Activated CD4-positive, alpha-beta T cell treated with anti-CD3 and anti-CD28 coated beads for 24 hours (primary cell): ENCODE data around the gene ISOC2.

Experiments used
- DNase-seq, 2 donors: peaks; one replicate each; pipeline ENCODE4 v3.0.0-alpha.2; 2020; ENCODE audit warnings: low read depth in 2 of 2

Gene ISOC2

GRCh38 chr19:55490478-55491432, 29.3 kb upstream of the ISOC2 start:
- no peak for DNase-seq

GRCh38 chr19:55489711-55490477, 28.5 kb upstream of the ISOC2 start:
- DNase-seq: no peak

- no peak for DNase-seq
Measured at GRCh38 chr19:55488986-55489710, 27.7 kb upstream of the ISOC2 start.

GRCh38 chr19:55487924-55488687, 26.7 kb upstream of the ISOC2 start, which contains the start of gene SSC5D:
Gene SSC5D (plus strand): TSS chr19:55488436. CDS start chr19:55488590, 154 bp downstream.
- DNase-seq: no peak

GRCh38 chr19:55486971-55487923, 25.8 kb upstream of the ISOC2 start:
- DNase-seq: peak in 1 of 2 donors; percentile 54

- no peak for DNase-seq
Measured at GRCh38 chr19:55486043-55486970, 24.9 kb upstream of the ISOC2 start.

GRCh38 chr19:55485439-55486011, 24.1 kb upstream of the ISOC2 start:
- DNase-seq: no peak

GRCh38 chr19:55484593-55485438, 23.4 kb upstream of the ISOC2 start, which contains the start of gene NAT14:
Gene NAT14 (plus strand): TSS chr19:55485188. CDS start chr19:55485709, 521 bp downstream.
- peak in 1 of 2 donors; percentile 51 for DNase-seq

- DNase-seq: no peak
Measured at GRCh38 chr19:55483706-55484592, 22.5 kb upstream of the ISOC2 start.

- DNase-seq: no peak
Measured at GRCh38 chr19:55482967-55483705, 21.7 kb upstream of the ISOC2 start.

- no peak for DNase-seq
Measured at GRCh38 chr19:55482156-55482961, 20.9 kb upstream of the ISOC2 start.

- no peak for DNase-seq
Measured at GRCh38 chr19:55481794-55482155, 20.3 kb upstream of the ISOC2 start.

- DNase-seq: no peak
Measured at GRCh38 chr19:55481148-55481793, 19.8 kb upstream of the ISOC2 start.

GRCh38 chr19:55479451-55480230, 18.2 kb upstream of the ISOC2 start:
- DNase-seq: no peak
